SKM-1 (cell line): ENCODE data around the gene GRIN2C.
"Not testable (repeated sequence)": the region's sequence is repeated elsewhere in the genome, so short reads cannot be mapped to it uniquely, and the experiment has no call there.

Experiments used
- DNase-seq: peaks from one replicate; lab custom pipeline; 2025; ENCODE audit not compliant: unreplicated experiment; lab: John Stamatoyannopoulos, UW

GRIN2C gene

DNA sequence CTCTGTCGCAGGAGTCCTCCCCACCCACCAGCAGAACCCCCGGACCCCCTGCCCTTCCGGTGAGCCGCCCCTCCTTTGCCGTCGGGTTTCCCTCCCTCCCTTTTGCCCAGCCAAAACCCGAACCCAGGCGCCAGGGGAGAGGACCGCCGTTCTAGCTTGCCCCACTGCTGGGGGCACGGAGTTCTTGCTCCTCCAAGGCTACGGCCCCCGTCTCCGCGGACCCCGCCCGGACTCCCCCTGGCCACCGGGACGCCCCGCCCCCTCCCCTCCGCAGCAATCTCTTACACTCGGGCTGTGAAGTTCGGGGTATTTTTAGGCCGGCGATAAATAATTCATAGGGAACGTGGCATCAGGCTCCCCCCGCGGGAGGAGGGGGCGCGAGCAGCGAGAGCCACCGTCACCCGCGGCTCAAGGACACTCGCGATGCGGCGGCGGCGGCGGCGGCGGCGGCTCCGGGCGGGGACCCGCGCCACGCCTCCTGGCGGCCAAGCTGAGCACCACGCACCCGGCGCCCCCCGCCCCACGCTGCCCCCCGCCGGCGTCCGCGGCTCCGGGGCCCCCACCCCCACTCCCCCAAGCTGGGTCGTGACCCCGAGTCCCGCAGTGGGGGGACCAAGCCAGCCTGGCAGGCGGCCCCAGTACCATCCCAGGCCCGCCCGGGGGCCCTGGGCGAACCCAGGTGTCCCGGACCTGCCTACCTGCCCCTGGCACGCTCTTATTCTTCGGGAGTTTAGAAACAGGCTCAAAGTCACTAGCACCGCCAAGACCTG lies at the start of gene GRIN2C:
TSS of gene GRIN2C (minus strand) at position 427 of the 770 bp plus-strand sequence. CDS start 4,793 bp downstream, outside the sequence.
- DNase-seq = no peak

DNA sequence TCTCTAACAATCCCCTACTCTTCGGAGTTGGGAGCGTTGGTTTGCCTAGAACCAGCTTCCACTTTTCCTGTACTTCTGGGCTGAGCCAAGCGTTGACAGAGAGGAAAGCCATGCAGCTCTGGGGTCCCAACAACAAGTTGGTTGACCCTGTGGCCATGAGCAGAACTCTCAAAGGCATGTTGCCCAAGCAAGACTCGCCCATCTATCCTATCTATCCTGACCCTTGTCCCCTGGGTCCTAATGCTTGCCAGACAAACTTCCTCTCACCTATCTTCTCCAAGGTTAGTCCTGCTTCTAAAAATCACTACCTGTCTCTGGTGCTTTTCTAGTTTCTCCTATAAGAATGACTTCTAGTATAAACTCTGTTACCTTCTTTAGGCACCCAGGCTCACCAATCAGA lies 49.4 kb upstream of the GRIN2C start:
- not testable (repeated sequence) for DNase-seq

DNA sequence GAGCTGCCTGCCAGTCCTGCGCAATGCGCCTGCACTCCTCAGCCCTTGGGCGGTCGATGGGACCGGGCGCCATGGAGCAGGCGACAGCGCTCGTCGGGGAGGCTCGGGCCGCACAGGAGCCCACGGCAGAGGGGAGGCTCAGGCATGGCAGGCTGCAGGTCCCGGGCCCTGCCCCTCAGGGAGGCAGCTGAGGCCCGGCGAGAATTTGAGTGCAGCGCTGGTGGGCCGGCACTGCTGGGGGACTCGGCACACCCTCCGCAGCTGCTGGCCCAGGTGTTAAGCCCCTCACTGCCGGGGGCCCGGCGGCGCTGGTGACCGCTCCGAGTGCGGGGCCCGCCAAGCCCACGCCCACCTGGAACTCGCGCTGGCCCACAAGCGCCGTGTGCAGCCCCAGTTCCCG lies 47.3 kb upstream of the GRIN2C start:
- no peak for DNase-seq

DNA sequence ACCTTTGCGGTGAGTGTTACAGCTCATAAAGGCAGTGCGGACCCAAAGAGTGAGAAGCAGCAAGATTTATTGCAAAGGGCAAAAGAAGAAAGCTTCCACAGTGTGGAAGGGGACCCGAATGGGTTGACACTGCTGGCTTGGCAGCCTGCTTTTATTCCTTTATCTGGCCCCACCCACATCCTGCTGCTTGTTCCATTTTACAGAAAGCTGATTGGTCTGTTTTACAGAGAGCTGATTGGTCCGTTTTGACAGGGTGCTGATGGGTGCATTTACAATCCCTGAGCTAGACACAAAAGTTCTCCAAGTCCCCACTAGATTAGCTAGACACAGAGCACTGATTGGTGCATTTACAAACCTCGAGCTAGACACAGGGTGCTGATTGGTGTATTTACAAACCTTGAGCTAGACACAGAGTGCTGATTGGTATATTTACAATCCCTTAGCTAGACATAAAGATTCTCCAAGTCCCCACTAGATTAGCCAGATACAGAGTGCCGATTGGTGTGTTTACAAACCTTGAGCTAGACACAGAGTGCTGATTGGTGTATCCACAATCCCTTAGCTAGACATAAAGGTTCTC lies 46.6 kb upstream of the GRIN2C start:
- not testable (repeated sequence) for DNase-seq

DNA sequence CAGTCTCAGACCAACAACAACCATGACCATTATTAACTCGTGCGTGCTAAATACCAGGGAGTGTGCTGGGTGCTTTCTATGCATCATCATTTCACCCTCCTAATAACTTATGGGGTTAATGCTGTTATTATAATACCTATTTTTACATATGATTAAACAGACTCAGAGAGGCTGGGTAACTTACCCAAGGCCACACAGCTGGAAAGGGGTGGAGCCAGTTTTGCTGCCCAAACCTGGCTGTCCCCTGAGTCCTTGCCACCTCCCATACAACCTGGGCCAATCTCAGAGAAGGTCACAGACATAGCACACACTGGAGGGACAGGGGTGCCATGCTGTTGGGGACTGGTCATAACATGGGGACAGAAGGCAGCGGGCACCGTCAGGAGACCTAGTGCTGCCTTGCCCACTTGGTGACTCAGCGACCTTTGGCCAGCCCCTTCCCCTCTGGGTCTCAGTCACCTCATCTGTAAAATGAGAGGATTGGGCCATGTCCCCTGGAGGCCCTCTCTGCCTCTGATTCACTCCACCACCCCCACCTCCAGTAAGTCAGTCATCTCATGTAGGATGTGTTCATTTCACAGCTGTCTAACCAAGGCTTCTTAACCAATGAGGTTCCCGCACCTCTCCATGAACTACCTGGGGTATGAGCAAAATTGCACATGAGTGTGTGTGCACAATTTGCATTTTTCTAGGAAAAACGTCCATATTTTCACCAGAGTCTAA lies 45.2 kb upstream of the GRIN2C start:
- no peak for DNase-seq

DNA sequence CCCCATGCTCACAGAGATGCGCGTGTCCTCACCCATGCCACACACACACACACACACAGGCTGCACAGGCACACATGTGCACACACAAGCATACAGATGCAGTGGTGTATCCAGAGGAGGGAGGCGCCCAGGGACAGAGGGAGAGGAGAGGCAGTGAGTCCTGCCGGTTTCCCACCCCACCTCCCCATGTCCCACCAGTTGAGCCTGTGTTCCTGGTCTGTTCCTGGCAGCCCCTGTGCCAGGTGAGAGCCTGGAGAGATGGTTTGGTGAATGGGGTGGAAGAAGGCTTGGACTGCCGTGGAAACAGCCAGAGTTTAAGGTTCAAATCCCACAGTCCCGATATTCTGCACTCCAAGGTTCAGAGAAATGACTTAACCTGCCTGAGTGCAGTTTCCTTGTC lies 44.0 kb upstream of the GRIN2C start:
- no peak for DNase-seq

DNA sequence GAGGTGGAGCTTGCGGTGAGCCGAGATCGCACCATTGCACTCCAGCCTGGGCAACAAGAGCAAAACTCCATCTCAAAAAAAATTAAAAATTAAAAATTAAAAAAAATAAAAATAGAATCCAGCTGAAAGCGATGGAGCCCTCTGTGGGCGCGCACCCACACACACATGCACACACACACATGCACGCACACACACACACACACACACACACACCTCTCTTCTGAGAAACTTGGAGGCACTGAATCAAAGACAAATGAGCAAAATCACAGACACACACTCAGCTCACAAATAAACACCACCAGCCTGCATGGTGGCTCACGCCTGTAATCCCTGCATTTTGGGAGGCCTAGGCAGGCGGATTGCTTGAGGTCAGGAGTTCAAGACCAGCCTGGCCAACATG lies 43.3 kb upstream of the GRIN2C start:
- DNase-seq = no peak

DNA sequence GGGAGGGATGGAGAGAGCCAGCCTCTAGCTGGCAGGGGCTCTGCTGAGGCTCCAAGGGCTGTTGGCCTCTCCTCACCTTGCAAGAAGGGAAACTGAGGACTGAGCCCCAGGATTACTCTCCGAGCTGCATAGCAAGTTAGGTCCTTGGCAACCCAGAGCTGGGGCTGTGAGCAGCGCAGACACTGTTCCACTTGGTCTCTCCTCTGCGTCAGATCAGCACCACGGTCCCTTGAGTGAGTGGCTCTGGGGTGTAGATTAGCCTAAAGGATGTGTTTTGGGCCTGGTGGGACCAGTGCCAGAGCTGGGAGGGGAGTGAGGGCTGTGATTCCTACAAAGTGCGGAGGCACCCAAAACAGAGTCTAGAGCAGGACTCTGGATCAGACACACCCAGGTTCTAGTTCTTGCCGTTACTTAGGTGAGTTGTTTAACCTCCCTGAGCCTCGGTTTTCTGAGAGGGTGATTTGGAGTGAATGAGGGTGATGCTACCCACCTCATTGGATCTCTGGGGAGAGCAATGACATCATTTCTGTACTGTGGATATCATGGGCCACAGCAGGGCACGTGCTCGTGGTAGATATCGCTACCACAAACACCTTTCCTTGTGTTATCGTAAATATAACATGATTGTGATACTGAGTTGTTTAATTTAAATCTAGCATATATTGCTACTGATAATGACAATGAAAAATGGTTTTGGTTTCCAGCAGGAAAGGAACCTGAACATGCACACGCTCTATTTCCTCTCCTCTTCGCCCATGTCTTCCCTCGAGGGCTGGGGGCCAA lies 41.9 kb upstream of the GRIN2C start:
- DNase-seq = no peak

DNA sequence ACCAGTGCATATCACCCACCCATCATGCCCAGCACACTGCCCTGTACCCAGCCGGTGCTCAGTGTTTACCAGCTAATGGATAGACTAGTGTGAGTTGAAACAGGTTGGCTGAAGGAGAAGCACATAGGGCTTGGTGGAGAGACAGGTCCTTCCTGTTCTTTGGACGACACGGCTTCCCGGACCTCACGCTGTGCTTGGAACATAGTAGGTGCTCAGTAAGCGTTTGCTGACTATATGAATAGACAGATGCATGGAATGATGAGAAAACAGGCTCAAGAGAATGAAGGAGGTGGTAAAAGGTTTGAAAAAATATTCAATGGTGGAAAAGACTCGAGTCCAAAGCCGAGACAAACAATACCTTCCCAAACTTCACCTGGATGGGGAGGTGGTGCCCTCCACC lies 40.5 kb upstream of the GRIN2C start:
- DNase-seq = no peak

DNA sequence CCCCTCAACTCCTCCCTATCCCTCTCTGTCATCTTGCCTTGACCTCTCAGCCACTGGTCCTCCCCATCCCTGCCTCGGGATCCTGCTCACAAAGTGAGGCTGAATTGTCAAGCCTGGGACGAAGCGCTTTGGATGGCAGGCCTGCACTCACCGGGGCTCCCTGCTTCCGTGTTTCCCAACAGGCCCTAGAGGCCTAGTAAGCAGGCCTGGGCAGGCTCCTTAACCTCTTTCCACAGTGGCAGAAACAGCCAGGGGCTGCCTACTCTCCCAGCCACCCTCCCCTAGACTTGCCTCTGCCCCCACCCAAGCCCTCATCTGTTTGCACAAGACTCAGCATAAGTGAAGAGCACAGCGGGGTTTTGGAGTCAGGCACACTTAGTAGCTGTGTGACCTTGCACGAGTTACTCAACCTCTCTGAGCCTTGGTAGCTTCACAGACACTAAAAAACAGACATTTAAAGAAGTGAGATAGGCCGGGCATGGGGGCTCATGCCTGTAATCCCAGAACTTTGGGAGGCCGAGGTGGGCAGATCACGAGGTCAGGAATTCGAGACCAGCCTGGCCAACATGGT lies 38.8 kb upstream of the GRIN2C start:
- no peak for DNase-seq

DNA sequence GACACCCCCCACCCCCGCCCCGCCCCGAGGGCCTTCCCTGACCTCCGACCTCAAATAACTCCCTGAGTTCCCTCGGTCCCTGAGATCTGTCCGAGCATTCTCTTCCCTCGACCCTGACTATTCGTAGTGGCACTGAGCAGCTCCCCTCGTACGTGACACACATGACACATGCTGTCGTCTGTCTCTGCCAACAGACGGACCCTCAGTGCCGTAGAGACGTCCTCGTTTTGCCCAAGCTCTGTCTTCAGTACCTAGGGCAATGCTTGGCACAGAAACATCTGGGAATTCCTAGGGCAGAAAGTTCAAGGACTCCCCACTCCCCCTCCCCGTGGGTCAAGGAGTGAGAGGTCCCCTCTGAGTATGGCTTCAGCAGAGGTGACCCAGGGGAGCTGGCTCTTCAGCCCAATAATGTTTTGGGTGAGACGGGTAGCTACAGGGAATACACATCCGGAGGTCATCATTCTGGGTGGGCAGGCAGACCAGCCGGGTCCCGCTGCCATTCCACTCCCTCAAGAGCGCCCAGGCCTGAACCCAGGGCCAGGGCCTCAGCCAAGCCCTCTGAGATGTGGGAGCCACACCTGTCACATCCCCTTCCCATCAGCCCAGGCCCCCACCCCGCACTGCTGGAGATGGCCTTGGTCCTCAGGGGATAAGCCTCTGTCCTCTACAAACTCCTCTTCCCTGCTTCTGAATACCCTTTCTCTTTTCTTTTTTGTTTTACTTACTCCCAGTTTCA lies 34.4 kb upstream of the GRIN2C start:
- no peak for DNase-seq

DNA sequence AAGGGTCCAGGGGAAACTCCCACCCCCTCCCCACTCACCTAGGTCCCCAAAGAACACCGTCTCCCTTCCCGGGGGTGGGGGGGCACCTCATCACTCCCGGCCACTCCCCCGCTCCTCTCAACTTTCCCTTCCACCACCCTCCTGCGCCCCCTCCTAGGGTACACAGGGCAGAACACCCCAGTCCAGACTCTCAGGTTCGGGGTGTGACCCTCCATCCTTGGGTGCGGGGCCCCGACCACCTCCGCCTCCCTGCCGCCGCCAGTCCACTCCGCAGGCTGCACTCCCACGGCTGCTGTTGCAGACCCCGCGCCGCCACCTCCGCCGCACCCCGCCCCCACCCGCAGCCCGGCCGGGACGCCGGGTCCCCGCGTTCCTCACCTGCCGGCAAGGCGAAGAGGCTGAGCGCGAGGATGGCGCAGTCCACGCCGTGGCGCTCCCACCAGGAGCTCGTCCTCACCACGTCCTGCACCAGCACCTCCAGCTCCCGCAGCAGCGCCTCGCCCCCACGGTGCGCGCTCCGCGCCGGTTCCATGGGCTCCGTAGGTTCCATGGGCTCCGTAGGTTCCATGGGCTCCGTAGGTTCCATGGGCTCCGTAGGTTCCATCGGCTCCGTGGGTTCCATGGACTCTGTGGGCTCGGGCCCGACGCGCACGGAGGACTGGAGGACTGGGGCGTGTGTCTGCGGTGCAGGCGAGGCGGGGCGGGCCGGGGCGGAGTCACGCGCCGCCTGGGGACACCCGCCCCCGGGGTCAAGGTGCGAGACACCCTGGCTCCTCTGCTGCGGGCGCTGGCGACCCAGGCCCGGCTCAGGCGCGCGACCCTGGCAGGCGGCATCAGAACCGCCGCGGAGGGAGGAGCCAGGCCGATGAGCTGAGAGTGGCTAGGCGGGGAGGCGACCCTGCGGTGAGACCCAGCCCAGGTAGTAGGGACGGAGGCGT lies 33.6 kb upstream of the GRIN2C start, which contains the start of gene FADS6:
TSS of gene FADS6 (minus strand) at position 660 of the 938 bp plus-strand sequence. CDS start at position 622, 38 bp downstream.
- no peak for DNase-seq

DNA sequence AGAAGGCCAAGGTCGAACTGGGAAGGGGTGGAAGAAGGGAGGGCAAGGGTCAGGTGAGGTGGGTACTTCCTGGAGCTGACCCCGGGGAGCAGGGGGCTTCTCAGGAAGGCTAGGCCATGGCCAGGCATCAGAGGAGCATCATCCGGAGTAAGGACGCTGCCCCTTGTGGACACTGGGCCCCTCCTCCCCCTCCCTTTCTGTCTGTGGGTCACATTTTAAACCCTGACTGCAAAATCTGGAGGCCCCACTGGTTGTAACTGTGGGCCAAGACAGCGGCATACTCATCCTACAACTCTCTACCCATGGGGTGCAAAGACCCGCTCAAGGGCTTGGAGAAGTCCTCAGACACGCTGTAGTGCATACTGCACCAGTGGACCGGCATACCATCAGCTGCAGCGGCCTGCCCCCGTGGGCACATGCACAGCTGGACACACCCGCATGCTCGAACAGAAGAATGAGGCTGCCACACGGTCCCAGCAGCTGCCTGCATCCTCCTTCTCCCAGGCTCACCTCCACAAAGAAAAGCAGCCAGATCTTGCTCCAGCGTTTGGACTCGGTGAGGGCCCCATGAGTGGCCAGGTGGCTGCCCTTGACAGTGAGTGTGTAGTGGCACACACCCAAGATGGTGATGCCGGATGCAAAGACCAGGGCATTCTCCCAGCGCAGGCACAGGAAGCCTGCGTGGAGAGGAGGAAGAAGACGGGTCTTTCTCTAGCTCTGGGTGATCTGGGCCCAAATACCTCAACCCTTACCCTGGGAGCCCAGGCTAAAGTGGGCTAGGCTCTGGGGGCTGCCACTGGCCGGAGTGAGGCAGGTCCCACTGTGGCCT lies 32.5 kb upstream of the GRIN2C start:
- no peak for DNase-seq

DNA sequence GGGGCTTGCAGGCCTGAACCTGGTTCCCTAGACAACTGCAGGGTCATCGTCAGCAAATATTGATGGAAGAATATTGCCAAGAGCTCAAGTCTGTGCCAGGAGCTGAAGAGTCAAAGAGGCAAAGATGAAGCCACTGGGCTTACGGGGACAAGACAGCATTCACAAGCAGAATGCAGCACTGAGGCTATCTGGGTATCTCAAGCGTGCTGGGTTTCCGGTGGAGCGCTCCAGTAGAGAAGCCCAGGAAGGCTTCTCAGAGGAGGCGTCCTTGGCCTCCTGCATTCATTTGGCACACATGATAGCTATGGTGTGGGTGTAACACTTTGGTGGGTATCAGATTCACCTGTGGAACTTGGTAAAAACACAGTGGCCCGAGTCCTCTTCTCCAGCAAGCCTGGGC lies 30.9 kb upstream of the GRIN2C start:
- no peak for DNase-seq

DNA sequence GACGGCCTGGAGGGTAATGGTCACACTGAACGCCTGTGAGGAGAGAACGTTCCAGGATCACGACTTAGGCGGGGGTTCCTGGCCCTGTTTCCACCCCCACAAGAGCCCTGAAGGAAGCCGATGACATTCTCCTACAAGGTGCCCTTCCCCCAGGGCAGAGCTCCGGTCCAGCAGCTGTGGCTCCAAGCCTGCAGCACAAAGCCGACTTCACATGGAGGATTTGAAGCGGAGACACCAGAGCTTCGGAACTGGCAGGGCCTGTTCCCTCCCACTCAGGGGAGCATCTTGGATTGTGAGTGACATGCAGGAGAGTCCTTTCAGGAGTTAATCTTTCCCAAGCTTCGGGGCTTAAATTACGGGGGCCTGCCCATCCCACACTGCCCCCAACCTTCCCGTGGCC lies 28.8 kb upstream of the GRIN2C start:
- DNase-seq = no peak

DNA sequence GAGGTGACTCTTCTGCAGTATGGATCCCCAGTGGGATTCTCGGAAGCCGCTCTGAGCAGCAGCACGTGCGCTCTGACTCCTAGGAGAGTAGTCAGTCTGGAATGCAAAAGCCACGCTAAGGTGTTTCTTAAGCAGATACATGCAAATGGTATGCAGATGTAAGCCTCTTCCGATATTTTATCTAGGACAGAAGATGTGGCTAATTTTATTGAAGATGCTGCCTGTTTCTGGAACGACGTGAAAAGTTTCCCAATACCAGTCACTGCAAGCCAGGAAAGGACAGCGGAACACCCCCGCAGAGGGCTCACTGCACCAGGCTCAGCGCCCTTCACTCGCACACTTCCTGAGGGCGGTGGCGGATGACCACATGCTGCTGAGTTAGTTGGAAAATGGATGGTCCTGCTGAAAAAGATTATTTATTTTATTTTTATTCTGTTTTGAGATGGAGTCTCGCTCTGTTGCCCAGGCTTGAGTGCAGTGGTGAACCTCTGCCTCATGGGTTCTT lies 23.6 kb upstream of the GRIN2C start:
- no peak for DNase-seq

DNA sequence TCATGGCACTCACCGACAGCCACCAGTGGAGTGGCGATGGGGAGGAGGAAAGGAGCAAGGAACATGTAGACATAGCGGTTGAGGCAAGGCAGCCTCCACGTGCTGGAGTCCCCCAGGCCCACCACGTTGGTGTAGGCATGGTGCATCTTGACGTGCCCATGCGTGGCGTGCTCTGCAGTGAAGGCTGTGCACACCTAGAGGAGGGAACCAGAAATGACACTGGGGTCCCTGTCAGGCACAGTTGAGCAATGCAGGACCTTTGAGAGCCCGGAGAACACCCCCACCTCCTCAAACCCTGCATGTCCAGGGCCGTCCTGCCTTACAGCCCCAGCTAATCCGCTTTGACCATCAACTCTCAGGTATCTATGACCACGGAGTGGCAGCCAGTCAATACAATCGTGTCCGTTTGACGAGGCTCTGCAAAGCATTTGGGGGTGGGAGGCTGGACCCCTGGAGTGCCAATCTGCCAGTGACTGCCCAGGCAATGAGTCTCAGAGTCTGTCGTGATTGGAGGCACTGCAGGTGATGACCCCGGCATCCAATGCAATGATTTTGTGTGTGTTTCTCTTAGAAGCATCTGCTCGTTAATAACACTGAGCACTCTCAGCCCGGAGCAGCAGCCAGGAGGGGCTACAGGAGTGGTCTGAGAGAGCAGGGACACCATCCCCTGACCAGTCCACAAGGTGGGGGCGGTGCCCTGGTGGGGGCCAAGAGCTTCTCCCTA lies 23.0 kb upstream of the GRIN2C start:
- DNase-seq = no peak
